Testis (tissue), 2 donors: Measurements from ENCODE around the gene ELF1.

ENCODE experiments used
- CTCF ChIP-seq, 3 experiments: fragments of 450-650 bp in 2 of 3; fragments of 200-600 bp in 1 of 3; sonication (generic) in 1 of 3; IDR thresholded peaks; one replicate each; pipeline ENCODE4 v1.5.1; 2016 to 2019; ENCODE audit warnings: antibody characterized with exemption in 3 of 3, mild to moderate bottlenecking in 2 of 3, moderate library complexity in 1 of 3
- POLR2A ChIP-seq: fragments of 450-650 bp; IDR thresholded peaks from one replicate; pipeline ENCODE4 v1.6.1; 2017; ENCODE audit warnings: antibody characterized with exemption, mild to moderate bottlenecking, moderate library complexity

- TF ChIP-seq CTCF (IDR thresholded peaks at IDR 0.05) = no peak
- no peak for TF ChIP-seq POLR2A
Observed at GRCh38 chr13:40940841-40941240, 78.3 kb downstream of the ELF1 start.
